ENCODE results near the gene SRRT.
"Not testable (repeated sequence)": the region's sequence is repeated elsewhere in the genome, so short reads cannot be mapped to it uniquely, and the experiment has no call there.

The SRRT gene

DNA sequence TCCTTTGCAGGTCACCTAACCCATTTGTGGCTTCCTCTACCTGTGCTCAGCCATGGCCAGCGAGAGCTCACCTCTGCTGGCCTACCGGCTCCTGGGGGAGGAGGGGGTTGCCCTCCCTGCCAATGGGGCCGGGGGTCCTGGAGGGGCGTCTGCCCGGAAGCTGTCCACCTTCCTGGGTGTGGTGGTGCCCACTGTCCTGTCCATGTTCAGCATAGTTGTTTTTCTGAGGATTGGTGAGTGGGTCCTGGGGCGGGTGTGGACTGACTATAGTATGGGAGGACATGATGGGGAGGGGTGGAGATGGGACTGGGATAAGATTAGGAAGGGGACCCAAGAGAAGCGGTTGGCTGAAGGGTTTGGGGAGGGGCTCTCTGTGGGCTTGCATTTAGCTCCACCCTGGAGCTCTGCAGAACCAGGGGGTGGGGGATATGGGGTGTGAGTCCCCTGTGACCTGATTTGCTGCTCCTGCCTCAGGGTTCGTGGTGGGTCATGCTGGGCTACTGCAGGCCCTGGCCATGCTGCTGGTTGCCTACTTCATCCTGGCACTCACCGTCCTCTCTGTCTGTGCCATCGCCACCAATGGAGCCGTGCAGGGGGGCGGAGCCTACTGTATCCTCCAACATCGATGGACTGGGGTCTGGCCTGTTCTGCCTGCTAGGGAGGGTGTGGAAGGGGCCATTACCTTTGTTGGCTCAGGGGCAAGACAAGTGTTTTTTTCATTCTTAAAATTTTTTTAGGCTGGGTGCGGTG is 20.6 kb upstream of the SRRT start:
- no peak for DNase-seq (ENCODE audit: low spot score)

DNA sequence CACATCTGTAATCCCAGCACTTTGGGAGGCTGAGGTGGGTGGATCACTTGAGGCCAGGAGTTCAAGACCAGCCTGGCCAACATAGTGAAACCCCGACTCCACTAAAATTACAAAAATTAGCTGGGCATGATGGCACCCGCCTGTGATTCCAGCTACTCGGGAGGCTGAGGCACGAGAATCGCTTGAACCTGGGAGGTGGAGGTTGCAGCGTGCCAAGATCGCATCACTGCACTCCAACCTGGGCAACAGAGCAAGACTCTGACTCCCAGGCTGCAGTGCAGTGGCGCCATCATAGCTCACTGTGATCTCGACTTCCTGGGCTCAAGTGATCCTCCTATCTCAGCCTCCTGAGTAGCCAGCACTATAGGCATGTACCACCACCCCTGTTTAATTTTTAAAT is 20.0 kb upstream of the SRRT start:
- DNase-seq (ENCODE audit: low spot score) = not testable (repeated sequence)

DNA sequence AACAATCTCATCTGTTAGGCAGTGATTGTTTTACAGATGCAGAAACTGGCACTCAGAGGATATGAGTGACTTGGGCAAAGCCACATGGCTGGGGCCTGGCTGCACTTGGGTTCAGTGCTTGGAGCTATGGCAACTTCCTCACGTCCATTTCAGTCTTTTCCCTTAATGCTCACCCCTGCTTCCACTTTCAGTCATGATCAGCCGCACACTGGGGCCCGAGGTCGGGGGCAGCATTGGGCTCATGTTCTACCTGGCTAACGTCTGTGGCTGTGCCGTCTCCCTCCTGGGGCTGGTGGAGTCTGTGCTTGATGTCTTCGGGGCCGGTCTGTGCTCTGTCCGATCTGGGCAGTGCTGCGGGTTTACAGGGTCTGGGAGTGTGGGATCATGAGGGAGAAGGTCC is 19.4 kb upstream of the SRRT start:
- DNase-seq (ENCODE audit: low spot score) = no peak

DNA sequence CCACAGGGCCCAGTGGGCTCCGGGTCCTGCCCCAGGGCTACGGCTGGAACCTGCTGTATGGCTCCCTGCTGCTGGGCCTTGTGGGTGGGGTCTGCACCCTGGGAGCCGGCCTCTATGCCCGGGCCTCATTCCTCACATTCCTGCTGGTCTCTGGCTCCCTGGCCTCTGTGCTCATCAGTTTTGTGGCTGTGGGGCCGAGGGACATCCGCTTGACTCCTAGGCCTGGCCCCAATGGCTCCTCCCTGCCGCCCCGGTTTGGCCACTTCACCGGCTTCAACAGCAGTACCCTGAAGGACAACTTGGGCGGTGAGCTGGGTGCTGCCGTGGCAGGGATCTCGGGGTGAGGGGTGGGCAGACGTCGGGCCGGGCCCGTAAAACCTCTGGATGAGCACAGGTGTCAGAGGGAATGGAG is 18.0 kb upstream of the SRRT start:
- no peak for DNase-seq (ENCODE audit: low spot score)

DNA sequence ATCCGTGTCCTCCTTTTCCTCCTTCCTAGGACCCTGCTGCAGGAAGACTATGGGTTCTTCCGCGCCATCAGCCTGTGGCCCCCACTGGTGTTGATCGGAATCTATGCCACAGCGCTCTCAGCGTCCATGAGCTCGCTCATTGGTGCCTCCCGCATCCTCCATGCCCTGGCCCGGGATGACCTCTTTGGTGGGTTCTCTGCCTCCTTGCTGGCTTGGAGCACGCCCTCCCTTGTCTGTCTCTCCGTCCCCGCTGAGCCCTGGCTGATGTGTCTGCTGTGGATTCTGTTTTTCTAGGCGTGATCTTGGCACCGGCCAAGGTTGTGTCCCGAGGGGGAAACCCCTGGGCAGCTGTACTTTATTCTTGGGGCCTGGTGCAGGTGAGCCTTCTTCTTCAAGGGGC is 15.0 kb upstream of the SRRT start:
- DNase-seq (ENCODE audit: low spot score) = no peak

DNA sequence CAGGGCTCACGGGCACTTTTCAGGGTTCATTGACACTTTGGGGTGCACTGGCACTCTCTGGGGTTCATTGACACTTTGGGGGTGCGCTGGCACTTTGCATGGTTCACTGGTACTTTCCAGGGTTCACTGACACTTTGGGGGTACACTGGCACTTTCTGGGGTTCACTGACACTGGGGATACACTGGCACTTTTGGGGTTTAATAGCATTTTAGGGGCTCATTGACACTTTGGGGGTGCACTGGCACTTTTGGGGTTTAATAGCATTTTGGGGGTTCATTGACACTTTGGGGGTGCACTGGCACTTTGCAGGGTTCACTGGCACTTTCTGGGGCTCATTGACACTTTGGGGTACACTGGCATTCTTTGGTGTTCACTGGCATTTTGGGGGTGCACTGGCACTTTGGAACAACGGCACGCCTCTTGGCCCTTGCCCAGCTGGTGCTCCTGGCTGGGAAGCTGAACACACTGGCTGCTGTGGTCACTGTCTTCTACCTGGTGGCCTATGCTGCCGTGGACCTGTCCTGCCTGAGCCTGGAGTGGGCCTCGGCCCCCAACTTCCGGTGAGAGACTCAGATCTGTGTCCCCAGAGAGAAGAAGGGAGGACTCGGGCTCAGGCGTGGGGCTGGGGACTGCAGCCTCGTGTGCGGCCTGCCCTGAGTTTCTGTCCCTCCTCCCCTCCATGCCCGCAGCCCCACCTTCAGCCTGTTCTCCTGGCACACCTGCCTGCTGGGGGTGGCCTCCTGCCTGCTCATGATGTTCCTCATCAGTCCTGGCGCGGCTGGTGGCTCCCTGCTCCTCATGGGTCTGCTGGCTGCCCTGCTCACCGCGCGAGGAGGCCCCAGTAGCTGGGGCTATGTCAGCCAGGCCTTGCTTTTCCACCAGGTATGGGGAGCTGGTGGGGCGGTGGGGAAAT is 13.9 kb upstream of the SRRT start:
- DNase-seq (ENCODE audit: low spot score) = no peak

DNA sequence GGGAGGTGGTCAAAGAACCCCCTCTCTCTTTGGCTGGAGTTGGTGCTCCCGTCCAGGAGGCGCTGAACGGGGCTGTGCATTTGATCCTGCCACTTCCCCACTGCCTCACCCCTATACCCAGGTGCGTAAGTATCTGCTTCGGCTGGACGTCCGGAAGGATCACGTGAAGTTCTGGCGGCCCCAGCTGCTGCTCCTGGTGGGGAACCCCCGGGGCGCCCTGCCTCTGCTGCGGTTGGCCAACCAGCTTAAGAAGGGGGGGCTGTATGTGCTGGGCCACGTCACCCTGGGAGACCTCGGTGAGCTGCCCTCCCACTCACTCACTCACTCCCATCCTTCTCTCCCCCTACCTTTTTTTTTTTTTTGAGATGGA is 13.3 kb upstream of the SRRT start:
- DNase-seq (ENCODE audit: low spot score) = no peak

DNA sequence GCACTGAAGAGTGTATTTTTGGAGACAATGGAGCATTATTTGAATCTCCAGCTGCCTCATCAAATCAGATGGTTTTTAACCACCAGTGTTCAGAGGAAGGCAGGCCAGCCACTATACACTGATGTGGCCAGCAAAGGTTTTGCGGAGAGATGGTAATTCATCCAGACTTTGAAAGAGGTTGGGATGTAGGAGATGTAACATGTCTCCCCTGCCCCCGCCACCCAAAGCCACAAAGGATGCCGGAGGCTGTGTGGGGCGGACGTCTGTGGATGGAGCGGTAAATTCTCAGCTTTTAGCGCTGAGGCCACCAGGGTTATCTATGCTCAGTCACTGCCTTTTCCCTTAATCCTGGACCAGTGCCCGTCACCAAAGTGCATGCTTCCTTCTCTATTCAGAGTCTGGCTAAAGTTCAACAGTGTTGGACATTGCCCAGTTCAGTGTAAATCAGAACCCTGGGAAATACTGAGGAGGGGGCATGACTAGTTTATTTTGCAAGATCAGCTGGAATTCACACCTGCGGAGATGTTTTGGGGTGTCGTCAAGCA is 11.4 kb upstream of the SRRT start:
- no peak for DNase-seq (ENCODE audit: low spot score)

DNA sequence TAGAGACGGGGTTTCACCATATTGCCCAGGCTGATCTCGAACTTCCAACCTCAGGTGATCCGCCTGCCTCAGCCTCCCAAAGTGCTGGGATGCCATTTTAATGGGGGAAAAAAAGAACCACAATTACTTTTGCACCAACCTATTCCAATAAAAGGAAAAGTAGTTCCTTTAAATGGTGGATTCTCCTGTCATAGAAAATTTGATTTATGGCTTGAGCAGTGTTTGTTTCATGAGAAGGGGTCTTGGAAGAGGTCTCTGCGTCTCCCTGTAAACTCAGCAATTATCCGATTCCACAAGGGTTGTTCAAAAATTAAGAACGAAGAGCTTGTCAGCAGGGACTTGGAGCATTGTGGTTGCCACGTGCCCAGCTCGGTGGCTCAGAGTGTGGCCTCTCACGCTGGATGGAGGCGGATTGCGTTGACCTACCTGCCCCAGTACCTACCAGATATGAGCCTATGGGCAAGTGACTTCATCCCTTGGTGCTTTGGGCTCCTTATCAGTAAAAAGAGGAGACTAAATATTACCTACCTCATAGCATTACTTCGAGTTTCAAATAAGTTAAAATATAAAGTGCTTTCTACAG is 10.5 kb upstream of the SRRT start:
- DNase-seq (ENCODE audit: low spot score) = no peak

DNA sequence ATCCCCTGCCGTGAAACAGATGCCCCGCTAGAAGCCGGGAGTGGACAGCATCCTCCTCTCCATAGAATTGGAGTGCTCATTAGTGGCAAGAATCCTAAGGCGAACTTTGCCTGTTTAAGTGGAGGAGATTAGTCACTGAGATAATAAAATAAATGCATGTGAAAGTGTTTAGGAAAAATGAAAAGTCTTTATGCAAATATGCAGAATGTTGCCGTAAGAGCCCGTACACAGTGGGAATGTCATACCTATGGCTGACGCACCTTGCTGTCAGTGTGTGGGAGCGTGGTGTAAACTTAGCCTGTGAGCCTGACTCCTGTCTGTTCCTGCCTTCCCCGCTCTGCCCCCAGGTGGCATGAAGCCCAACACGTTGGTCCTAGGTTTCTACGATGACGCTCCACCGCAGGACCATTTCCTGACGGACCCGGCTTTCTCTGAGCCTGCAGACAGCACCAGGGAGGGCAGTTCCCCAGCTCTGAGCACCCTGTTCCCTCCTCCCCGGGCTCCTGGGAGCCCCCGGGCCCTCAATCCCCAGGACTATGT is 9.5 kb upstream of the SRRT start:
- peak; percentile 27 for DNase-seq (ENCODE audit: low spot score)

DNA sequence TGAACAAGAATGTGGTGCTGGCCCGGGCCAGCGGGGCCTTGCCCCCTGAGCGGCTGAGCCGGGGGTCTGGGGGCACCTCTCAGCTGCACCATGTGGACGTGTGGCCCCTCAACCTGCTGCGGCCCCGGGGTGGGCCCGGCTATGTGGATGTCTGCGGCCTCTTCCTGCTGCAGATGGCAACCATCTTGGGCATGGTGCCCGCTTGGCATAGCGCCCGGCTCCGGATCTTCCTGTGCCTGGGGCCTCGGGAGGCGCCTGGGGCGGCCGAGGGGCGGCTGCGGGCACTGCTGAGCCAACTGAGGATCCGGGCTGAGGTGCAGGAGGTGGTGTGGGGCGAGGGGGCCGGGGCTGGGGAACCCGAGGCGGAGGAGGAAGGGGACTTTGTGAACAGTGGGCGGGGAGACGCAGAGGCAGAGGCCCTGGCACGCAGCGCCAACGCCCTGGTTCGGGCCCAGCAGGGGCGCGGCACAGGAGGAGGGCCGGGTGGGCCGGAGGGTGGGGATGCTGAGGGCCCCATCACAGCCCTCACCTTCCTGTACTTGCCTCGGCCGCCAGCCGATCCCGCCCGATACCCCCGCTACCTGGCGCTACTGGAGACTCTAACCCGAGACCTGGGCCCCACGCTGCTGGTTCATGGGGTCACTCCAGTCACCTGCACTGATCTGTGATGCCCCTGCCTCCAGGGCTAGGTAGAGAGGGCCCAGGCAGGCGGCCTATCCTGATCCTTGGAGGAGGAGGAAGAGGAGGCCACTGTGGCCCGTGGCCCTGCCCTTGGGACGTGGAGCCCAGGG is 8.8 kb upstream of the SRRT start:
- peak; percentile 61 for DNase-seq (ENCODE audit: low spot score)

DNA sequence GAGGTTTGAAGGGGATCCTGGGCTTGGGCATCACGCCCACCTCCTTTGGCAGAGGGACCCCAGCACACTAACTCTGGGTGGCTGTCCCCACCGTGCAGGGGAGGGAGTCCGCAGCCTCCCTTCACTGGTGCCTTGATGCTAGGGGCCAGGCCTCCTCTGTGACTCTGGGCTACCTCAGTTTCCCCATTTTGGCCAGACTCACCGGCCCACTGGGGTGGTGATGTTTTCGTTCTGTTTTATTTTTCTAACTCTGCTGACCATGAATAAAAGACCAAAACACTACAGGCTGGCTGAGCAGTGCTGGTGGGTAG is 8.2 kb upstream of the SRRT start:
- no peak for DNase-seq (ENCODE audit: low spot score)

DNA sequence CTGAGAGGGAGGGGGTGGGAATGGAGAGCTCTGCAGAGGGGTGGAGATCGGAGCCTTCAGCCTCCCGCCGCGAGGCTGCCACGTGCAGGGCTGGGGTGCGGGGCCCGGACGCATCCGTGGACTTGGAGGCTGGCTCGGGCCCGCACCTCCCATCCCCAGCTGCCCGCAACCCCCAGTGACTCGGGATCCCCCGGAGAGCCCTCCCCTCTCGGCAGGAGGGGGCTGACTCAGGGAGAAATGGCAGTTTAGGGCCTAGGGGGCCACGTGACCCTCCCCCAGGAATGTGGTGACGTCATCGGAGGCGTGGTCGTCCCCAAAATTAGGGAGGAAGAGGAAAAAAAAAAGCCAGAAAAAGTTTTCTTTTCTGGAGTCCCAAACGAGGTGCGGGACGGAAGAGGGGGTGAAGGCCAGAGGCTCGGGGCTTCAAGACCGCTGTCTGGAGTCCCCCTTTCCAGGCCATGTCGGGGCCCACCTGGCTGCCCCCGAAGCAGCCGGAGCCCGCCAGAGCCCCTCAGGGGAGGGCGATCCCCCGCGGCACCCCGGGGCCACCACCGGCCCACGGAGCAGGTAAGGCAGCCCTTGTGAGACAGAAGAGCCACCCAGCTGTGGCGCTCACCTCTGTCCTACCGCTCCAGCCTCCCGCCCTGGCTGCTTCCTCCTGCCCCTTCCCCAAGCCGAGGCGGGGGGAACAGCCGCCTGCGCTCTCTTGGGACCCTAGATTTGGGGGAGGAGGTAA is 7.7 kb upstream of the SRRT start, which contains the start of gene TRIP6:
TSS of gene TRIP6 (plus strand) at position 348 of the 736 bp plus-strand sequence. CDS start at position 459, 111 bp downstream.
- peak; percentile 93 for DNase-seq (ENCODE audit: low spot score)

DNA sequence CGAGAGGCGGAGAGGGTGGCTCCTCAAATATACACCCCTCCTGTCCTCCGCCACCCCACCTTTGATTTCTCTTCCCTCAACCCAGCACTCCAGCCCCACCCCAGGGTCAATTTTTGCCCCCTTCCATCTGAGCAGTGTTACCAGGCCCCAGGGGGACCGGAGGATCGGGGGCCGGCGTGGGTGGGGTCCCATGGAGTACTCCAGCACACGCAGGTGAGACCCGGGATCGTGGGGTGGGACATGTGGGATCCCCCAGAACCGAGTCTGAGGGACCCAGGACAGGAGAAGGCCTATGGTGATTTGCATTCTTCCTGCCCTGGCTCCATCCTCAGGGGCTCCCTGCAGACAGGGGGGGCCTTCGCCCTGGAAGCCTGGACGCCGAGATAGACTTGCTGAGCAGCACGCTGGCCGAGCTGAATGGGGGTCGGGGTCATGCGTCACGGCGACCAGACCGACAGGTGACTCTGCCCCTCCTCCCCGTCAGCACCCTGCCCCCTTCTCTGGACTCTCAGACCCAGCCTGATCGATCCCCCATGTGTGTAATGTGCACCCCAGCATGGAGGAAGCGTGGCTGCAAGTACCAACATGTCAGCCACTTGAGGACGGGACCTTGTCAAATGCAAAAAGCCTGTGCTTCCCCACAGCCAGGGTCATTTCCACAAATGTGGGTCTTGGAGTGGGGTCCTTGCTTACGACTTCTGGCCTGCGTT is 7.0 kb upstream of the SRRT start:
- peak; percentile 29 for DNase-seq (ENCODE audit: low spot score)

DNA sequence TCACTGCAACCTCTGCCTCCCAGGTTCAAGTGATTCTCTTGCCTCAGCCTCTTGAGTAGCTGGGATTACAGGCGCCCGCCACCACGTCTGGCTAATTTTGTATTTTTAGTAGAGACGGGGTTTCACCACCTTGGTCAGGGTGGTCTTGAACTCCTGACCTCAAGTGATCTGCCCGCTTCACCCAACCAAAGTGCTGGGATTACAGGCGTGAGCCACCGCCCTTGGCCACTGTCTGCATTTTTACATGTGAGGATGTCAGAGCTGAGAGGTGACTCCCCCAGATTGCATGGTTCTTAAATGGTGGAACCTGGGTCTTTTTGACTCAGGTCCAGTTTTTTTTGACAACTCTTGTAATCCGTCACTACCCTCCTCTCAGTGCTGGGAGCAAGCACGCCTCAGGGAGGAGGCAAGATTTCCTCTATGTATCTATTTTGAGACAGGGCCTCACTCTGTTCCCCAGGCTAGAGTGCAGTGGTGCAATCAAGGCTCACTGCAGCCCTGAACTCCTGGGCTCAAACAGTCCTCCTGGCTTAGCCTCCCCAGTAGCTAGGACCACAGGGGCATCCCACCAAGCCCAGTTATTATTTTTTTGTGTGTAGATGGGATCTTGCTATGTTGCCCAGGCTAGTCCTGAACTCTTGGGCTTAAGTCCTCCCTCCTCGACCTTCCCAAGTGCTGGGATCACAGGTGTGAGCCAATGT is 1.2 kb upstream of the SRRT start:
- no peak for DNase-seq (ENCODE audit: low spot score)

DNA sequence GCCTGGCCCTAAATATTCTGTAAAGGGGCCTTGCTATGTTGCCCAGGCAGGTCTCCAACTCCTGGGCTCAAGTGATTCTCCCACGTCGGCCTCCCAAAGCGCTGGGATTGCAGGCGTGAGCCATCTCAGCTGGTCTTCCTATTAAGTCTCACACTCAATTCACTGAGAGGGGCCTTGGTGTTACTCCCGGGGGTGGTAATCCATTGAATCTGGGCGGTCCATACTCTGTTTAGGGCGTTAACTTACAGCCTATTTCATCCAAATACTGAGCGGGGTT is 665 bp upstream of the SRRT start:
- DNase-seq (ENCODE audit: low spot score) = no peak

DNA sequence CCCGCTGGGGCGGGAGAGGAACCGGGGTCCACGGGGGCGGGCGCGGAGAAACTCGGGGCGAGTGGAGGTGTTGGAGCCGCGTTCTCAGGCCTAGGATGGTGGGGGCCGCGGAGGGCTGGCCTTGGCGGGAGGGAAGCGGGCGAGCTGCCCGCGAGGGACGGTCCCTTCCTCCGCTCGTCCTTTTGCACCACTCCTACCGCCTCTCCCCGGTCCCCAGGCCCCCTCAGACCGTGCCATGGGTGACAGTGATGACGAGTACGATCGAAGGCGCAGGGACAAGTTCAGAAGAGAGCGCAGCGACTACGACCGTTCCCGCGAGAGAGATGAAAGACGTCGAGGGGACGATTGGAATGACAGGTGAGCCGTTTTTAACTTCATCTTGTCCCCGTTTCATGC is 451 bp downstream of the SRRT start:
- DNase-seq (ENCODE audit: low spot score) = peak; percentile 47

DNA sequence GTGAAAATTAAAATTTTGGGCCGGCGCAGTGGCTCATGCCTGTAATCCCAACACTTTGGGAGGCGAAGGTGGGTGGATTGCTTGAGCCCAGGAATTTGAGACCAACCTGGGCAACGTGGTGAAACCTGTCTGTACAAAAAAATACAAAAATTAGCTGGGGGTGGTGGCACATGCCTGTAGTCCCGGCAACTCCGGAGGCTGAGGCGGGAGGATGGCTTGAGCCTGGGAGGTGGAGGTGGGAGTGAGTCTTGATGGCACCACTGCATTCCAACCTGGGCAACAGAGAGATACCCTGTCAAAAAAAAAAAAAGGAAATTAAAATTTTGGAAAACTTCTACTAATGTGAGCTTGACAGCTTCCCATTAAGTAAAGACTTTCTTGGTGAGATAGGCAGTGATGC is 3.1 kb downstream of the SRRT start:
- no peak for DNase-seq (ENCODE audit: low spot score)

DNA sequence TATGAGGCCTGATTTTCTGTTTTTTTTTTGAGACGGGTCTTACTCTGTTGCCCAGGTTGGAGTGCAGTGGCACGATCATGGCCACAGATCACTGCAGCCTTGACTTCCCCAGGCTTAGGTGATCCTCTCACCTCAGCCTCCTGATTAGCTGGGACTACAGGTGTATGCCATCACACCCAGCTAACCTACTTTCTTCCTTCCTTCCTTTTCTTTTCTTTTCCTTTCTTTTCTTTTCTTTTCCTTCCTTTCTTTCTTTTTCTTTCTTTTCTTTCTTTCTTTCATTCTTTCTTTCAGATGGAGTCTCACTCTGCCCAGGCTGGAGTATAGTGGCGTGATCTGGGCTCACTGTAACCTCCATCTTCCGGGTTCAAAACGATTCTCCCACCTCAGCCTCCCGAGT is 3.8 kb downstream of the SRRT start:
- DNase-seq (ENCODE audit: low spot score) = no peak

DNA sequence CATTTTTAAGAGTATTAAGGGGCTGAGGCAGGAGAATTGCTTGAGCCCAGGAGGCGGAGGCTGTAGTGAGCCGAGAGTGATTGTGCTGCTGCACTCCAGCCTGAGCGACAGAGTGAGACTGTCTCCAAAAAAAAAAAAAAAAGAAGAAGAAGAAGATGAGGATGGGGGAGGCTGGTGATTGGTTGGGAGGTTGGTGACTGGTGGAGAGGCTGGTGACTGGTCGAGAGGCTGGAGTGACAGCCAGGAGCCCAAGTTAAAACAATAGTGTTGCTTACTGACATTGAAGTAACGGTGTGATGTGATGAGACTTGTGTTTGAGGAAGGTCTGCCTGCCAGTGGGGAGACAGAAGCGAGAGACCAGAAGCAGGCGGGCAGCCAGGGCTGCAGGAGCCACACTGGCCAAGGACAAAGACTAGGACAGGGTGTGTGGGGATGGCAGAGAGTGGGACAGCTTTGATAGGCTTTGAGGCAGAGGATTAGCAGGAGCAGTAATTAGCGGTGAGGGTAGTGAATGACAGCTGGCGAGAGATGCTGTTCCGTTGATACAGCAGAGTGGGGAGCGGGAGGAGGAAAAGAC is 4.9 kb downstream of the SRRT start:
- no peak for DNase-seq (ENCODE audit: low spot score)
